Measurements from ENCODE around the gene RIC8A. TPM values are rescaled to one million over a fixed set of nuclear protein-coding genes. Genes with fewer than 3 reads are reported as not detected.
A peak's percentile ranks its signal among the peaks of the same experiment; 100 is the strongest.
"Not testable (repeated sequence)": the region's sequence is repeated elsewhere in the genome, so short reads cannot be mapped to it uniquely, and the experiment has no call there.

Gene RIC8A
- 107 TPM for total RNA-seq
- long read RNA-seq, transcript RIC8A-208 (8 exons, 2,565 nt), result minor isoform, 10 of 282 reads
- long read RNA-seq, transcript RIC8A-203 (10 exons, 3,703 nt), result major isoform, 198 of 282 reads
- long read RNA-seq, partial matches to known transcripts, result 14 of 282 reads
- long read RNA-seq, other reads (novel, unspliced or antisense), result 59 of 282 reads

DNA sequence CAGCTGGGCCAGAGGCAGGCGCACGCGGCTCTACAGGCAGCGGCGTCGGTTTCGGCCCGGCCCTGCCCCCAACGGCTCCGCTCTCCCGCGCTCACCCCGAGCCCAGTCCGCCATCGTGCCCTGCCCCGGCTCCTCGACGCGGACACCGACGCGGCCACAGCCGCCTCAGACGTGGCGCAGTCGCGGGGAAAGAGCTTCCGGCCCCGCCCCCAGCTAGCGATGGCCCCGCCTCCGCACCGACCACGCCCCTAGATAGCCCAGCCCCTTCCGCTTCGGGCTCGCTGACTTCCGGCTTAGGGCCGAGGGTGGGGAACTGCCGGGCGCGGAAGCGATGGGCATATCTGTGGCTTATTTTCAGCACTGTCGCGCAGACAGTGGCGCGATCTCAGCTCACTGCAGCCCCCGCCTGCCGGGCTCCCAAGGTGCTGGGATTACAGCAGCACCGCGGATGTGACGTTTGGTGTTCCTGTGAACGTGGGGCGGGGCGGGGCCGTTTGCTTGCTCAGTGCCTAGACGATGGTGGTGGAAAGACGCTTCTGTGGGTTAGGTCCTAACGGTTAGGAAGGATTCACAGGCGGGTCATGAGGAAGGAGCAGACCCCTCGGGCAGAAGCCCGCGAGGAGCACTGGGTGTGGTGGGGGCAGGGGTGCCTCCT, at the start of gene RIC8A, which contains the start of gene BET1L:
RIC8A (plus strand) TSS at position 501 of the 655 bp plus-strand sequence. CDS start 1,147 bp downstream, outside the sequence.
BET1L (minus strand) TSS at position 192 of the 655 bp plus-strand sequence; CDS start at position 114, 78 bp downstream.
- DNase-seq (ENCODE audit: low spot score), result peak; percentile 99

- not testable (repeated sequence) for DNase-seq (ENCODE audit: low spot score)
Observed at GRCh38 chr11:180242-180641, 27.3 kb upstream of the RIC8A start.

- DNase-seq (ENCODE audit: low spot score), result peak; percentile 65
Observed at GRCh38 chr11:189200-189783, 18.2 kb upstream of the RIC8A start.

DNA sequence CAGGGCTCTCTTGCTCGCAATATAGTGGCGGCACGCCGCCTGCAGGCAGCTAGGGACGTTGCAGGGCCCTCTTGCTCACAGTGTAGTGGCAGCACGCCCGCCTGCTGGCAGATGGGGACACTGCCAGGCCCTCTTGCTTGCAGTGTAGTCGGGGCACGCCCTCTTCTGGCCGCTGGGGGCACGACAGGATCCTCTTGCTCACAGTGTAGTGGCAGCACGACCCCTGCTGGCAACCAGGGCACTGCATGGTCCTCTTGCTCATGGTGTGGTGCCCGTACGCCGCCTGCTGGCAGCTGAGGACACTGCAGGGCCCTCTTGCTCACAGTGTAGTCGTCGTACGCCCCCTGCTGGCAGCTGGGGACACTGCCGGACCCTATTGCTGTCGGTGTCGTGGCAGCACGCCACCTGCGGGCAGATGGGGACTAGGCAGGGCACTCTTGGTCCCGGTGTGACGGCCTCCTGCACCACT, 17.6 kb upstream of the RIC8A start:
- DNase-seq (ENCODE audit: low spot score), result not testable (repeated sequence)

DNA sequence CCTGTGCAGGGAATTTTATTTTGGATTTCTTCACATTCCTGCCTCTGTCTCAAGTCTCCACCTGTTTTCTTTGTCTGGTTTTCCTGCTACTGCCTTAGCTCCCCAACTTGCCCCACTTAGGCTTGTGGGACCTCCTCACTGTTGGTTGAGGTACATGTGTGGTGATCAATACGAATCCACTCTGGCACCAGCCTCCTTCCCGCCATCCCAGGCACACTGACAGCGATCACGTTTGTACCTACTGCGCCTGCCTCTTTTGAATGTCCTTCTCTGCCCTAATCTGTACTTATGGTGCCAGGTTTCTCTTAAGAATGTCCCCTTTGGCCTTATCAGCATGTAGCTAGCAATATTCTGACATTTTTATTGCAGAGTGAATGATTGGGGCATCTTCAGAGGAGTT, 17.0 kb upstream of the RIC8A start:
- DNase-seq (ENCODE audit: low spot score), result peak; percentile 86

GRCh38 chr11:191490-192478, 15.7 kb upstream of the RIC8A start:
- not testable (repeated sequence) for DNase-seq (ENCODE audit: low spot score)

DNA sequence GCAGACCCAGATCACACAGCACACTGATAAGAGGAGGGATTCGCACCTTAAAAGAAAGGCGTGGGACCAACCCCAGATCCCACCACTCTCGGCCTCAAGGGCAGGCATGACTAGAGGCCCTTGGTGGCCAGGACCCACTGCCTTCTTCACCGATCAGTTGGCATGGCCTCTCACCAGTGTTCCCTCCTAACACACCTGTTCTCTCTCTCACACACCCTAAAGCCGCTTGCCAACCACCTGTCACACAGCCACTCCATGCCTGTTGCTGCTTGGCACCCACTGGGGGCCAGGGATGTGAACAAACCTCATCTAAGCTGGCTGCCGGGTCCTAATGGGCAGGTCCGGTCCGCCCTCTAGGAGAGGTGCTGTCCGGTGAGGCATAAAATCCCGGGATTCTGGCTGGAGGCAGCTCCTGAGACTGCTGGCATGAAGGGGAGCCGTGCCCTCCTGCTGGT, 14.8 kb upstream of the RIC8A start, which contains the start of gene SCGB1C1:
SCGB1C1 (plus strand) TSS at position 405 of the 455 bp plus-strand sequence; CDS start at position 427, 22 bp downstream.
- not testable (repeated sequence) for DNase-seq (ENCODE audit: low spot score)

DNA sequence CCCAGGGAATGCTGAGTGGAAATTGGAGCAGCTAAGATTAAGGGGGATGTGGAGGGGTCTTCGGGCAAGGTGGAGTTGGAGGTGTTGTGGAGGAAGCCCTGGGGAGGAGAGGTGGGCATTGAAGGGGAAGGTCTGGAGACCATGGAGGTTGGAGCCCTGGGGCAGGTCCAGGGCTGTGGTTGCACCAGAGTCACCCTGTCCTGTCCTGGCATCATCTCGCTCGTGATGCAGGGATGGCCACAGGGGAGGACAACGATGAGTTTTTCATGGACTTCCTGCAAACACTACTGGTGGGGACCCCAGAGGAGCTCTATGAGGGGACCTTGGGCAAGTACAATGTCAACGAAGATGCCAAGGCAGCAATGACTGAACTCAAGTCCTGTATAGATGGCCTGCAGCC, 14.0 kb upstream of the RIC8A start:
- DNase-seq (ENCODE audit: low spot score), result peak; percentile 88

- peak; percentile 85 for DNase-seq (ENCODE audit: low spot score)
Observed at GRCh38 chr11:196786-197731, 10.4 kb upstream of the RIC8A start.

GRCh38 chr11:197741-198235, 9.7 kb upstream of the RIC8A start:
- peak; percentile 84 for DNase-seq (ENCODE audit: low spot score)

GRCh38 chr11:198236-198806, 9.2 kb upstream of the RIC8A start:
- peak; percentile 78 for DNase-seq (ENCODE audit: low spot score)

DNA sequence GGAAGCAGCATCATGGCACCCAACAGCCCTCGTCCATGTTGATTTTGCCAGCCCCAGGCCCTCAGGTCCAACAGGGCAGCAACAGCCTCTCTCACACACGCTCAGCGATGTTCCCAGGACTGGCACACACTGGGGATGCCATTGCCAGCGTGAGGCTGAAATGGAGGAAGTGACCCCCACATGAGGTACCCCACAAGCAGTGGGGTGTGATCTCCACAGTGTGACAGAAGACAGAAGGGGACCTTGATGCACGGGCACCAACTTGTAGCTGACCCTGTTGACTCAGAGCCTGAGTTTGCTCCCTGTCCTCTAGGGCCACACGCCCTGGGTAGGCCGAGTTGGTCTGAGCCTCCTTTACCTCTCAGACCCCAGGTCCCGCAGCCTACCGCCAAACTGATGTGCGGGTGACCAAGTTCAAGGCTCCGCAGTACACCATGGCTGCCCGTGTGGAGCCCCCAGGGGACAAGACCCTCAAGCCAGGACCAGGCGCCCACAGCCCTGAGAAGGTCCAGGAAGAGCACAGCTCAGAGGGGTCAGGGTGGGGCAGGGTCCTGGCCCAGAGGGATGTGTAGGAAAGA, 8.4 kb upstream of the RIC8A start:
- peak; percentile 71 for DNase-seq (ENCODE audit: low spot score)

DNA sequence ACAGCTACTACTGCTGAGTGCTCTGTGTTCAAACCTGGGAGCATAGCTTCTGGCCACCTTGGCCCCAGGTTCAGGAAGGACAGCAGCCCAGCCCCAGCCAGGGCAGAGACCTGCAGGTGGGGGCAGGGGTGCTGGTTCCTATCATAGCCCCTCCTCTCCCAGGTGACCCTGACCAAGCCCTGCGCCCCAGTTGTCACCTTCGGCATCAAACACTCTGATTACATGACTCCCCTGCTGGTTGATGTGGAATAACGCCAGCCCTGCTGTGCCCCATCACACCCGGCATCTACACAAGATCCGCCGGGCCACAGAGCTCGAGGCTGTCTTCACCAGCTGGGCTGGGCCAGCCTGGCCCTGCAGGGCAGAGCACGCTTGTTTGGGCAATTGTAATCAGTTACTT, 7.7 kb upstream of the RIC8A start:
- DNase-seq (ENCODE audit: low spot score), result peak; percentile 72

- peak; percentile 73 for DNase-seq (ENCODE audit: low spot score)
Observed at GRCh38 chr11:200224-201003, 7.1 kb upstream of the RIC8A start.

- no peak for DNase-seq (ENCODE audit: low spot score)
Observed at GRCh38 chr11:201966-202365, 5.5 kb upstream of the RIC8A start.

GRCh38 chr11:202490-202889, 5.0 kb upstream of the RIC8A start:
- no peak for DNase-seq (ENCODE audit: low spot score)

DNA sequence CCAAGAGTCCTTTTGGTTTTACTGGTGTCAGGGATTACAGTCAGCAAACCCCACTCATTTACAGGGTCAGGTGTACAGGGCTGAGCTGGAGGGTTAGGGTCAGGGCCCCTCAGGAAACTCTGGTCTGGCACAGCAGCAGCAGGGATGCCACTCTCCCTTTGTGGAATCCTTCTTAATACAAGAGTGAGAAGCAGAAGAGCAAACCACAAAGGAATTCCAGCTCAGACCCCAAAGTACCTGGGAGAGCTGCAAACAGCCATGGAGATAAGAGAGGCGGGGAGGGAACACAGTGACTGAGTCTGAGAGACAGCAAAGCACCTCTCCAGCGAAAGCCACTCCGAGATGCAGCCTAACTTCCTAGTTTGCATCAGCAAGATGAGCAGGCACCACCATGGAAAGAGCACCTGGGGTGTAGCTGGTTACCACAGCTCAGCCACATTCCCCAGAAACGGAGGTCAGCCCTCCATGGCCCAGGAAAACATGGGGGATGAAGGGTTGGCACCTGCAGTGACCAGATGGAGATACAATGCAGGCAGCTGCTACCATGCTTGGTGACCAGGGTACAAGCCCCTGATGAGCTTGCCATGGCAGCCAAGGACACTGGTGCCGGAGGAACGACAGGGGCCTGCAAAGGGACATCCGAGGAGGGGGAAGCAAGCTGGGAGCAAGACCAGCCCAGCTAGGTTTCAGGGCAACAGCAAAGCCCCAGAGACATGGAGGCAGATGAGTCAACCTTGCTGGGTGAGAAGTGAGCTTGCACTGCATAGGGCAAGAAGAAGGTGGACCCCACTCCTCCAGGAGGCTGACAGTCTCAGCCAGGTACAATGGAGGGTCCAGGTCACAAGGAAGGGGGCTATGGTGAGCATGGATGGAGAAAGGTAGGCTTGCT, 4.2 kb upstream of the RIC8A start:
- peak; percentile 76 for DNase-seq (ENCODE audit: low spot score)
